KBM-7 (cell line): ENCODE data around the gene RPS19.
A peak's percentile ranks its signal among the peaks of the same experiment; 100 is the strongest.

Source experiments
- DNase-seq: peaks from one replicate; pipeline ENCODE4 v3.0.0-alpha.2; 2015
- in situ Hi-C: fragments of 300-500 bp; cut with MboI; formaldehyde crosslinking; loops from 2 replicates; pipeline ENCODE4 v1.14.3; 2020; ENCODE audit warnings: low sequenced_read_pairs, low pct_unique_long_range_greater_than_20kb, mixed read lengths

RPS19 gene

DNA sequence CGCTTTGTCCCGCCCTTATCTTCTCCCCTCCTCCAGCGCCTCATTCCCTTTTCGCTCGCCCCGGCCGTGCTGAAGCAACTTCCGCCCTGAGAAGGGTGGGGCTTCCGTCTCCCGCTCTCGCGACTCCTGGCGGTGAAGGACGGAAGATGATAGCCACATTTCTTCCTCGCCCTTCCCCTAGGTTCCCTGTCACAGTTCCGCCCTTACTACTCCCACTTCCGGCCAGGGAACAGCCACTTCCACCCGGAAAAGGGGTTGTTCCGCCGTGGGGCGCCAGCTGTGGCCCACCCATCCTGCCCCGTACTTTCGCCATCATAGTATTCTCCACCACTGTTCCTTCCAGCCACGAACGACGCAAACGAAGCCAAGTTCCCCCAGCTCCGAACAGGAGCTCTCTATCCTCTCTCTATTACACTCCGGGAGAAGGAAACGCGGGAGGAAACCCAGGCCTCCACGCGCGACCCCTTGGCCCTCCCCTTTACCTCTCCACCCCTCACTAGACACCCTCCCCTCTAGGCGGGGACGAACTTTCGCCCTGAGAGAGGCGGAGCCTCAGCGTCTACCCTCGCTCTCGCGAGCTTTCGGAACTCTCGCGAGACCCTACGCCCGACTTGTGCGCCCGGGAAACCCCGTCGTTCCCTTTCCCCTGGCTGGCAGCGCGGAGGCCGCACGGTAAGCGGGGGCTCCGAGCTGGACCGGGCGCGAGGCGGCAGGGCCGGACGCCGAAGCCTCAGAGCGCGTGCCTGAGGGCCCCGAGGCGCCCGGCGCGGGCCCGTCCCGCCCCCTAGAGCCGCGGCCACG is at the start of gene RPS19:
TSS of gene RPS19 (plus strand) at position 638 of the 801 bp plus-strand sequence. CDS start 520 bp downstream, outside the sequence.
- in situ Hi-C loops, result no loop called here

DNA sequence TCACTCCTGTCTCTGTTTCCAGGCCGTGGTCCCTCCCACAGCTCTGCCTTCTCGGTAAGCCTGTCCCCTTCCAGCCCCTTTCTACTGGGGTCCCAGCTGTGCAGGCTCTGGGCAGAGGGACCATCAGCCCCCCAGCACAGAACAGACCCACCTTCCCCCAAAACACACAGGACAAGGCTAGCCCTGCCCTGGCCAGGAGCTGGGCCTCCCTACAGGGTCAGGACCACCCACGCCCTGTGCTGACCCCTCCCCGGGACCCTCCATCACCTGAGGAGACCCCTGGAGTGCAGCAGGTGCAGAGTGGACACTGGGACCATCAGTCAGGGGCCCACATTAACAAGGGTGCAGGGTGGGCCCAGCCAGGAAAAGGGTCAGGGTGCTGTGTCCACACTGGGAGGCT is 49.8 kb upstream of the RPS19 start:
- in situ Hi-C loops, result no loop called here
- no peak for DNase-seq

More for the DNA sequence above, at the start of gene RPS19:
- peak; percentile 100 for DNase-seq

DNA sequence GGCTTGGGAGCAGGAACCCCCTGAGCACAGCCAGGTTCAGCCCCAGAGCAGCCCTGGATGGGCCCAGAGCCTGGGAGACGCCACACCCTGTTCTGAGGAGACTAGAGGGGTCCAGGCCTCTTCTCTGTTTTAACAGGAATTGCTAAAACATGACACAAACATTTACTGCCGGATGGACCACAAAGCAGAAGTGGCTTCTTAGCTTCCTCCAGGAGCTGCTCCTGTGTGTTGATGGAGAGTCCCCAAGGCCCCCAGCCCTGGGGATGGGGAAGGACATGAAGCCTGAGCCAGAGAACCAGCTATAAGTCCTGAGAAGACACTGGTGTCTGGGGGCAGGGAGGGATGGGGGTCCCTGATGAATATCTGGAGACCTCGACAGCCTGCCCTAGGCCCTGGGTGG is 49.0 kb upstream of the RPS19 start:
- in situ Hi-C loops, result no loop called here
- DNase-seq, result peak; percentile 83

DNA sequence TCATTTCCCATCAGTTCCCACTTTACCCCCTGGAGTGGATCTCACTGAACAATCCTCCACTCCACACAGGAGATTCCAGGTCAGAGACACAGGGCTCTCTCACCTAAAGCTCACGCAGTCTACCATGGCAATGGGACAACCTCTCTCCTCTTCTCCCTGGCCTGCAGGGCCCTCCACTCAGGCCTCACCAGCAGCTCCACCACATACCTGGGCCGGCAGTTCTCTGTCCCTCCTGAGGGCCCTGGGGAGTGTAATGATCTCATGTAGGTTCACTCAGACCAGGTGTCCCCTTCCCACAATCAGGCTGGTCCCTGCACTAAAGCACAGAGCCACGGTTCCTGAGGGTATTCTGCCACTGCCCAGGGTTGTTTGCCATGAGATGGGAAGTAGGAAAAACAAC is 48.1 kb upstream of the RPS19 start:
- in situ Hi-C loops, result no loop called here
- DNase-seq, result no peak

DNA sequence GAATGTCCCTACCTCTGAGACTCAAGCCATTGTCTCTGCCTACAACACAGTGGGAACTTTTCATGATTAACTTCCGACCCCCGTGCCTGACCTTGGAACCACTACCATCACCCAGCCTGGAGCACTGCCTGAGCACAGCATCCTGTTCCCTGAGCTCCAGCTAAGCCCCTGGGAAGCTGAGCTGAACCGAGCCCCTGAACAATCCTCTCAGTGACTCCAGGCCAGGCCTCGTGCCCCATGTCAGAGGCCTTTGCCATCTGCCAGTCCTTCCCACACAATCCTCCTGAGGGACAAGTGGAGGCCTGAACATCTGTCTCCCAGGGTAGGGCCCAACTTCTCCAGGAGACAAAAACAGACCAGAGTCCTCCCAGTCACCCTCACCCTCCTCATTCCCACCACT is 46.1 kb upstream of the RPS19 start:
- no peak for DNase-seq
- in situ Hi-C loops, result no loop called here

DNA sequence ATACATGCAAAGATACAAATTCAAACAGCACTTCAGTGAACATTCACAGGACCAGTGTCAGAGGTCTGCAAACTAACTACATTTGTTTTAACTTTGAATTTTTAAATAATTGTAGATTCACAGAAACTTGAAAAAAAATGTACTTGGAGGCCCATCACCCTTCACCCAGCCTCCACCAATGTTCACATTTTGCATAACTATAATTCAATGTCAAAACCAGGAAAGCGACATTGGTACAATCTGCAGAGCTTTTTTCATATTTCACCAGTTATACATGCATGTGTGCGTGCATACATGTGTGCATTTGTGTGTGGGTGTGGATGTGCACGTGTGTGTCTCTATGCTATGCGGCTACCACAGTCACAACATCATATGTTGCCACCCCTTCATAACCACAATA is 44.8 kb upstream of the RPS19 start:
- in situ Hi-C loops, result no loop called here
- DNase-seq, result no peak

DNA sequence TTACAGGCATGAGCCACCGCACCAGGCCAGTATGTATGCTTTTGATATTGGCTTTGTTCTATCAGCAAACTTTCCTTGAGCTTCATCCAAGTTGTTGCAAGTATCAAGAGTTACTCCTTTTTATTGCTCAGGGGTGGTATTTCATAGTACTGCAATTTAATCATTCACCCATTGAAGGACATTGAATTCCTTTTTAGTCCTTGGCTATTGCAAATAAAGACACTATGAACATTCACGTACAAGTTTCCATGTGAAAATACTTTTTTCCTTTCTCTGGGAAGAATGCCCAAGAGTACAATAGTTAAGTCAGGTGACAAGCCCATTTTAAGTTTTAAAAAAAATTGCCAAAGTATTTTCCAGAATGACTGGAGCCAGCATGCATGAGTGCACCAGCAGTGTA is 43.3 kb upstream of the RPS19 start:
- DNase-seq, result no peak
- in situ Hi-C loops, result no loop called here

DNA sequence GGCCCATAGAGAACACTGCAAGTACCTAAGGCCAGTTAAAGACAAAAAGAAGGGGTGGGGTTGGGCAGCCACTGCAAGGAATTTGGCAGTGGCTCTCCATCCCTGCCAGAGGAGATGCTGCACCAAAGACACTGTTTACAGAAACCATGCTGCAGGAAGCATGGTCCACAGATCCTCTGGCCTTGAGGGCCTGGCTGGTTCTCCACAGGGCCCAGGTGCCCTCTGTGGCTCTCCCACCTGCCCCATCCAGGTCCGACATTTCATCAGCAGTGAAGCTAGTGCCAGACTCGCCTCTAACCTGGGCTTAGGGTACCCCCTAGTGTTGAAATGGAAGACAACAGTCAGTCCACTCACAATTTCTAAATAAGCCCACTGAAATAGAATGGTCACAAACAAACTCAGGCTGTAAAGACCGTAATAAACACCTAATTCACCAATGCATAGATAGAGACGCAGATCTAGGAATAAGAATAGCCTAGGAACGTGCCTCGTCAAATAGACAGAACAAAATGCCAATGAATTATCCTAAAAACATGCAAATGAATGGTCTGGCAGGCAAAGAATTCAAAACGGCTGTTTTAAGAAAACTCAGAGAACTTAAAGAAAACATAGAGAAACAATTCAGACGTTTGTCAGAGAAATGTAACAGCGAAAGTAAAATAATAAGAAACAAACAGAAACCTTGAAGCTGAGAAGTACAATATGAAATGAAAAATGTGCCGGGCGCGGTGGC is 38.9 kb upstream of the RPS19 start:
- in situ Hi-C loops, result no loop called here
- DNase-seq, result peak; percentile 79

DNA sequence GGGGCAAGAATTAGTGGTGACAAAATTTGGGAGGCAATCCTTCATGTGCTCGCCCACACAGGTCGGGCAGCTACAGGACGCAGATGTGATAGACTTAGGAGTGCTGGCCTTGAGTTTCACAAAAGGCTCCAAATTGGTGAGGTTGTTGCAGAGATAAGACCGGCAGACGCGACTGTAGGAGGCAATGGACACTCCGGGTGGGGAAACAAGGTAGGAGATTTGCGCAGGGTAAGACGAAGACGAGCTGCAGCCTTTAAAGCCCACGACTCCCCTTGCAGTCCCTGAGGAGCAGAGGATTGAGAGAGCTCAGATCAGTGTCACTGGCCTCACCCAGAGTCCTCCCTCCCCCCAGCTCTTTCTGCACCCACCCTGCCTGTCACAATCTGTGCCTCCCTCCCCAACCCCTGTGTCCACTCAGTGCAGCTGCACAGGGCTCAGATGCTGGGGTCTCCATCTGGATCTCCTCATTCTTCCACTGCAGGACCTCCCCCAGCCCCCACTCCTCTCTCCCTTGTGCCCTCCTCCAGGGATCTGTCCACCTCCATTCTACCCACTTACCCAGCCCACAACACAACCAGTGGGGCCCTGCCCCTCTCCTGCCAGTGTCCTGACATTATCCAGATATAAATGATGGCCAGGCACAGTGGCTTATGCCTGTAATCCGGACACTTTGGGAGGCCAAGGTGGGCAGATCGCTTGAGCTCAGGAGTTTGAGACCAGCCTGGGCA is 21.9 kb upstream of the RPS19 start:
- no peak for DNase-seq
- in situ Hi-C loops, result no loop called here

DNA sequence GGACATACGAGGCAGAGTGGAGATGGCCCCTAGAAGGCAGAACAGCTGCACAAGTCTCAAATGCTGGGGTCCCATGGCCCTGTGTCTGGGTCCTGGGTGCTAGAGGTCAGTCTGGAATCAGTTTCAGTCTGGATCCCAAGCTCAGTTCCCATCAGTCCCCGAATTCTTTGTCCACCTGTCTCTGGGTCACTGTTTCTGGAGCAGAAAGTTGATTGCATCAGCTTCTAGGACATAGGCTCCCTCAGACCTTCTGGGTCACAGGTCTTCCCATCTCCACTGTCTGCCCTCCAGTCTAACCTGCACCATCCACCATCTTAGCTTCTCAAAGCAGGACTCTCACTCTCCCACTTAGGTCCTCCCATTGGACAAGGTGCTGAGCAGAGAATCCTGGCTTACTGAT is 20.8 kb upstream of the RPS19 start:
- in situ Hi-C loops, result no loop called here
- DNase-seq, result no peak

DNA sequence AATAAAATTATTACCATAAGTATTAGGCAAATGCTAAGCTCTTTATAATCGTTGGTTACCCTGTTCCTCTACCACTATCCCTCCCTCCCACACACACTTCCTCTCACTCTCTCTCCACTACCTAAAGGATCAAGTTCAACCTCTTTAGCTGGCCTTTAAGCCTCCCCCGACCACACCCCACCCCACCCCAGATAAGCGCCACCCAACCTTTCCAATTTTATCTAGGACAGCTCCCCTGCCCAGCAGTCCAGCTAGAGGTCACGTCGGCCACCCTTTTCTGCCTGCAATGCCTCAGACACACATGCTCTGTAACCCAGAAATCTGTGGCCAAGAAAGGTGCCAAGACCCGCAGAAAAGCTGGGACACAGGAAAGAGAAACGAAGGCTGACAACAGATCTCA is 16.7 kb upstream of the RPS19 start:
- in situ Hi-C loops, result no loop called here
- DNase-seq, result no peak

DNA sequence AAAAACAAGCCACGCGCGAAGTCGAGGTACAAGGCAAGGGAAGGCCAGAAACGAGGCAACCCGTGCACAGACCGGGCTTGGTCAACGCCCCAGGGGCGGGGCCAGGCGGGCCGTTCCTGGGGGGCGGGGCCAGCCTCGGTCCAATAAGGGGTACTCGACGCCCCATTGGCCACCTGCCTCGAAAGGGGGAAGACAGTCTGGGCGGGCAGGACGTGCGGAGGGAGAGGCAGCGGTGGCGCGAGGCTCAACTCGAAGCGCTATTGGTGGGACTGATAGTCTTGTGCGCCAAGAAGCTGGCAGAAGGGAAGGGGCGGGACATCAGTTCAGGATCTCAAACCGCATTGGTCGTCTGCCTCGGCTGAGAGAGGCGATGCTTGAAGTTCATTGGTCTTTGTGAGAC is 15.5 kb upstream of the RPS19 start, which contains the start of gene LYPD4:
TSS of gene LYPD4 (minus strand) at position 83 of the 400 bp plus-strand sequence. CDS start 5,398 bp downstream, outside the sequence.
- no peak for DNase-seq
- in situ Hi-C loops, result no loop called here

DNA sequence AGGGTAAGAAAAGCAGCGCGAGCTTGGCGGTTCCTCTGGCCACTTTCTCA is 15.2 kb upstream of the RPS19 start, which contains the start of gene DMRTC2:
TSS of gene DMRTC2 (plus strand) at position 42 of the 50 bp plus-strand sequence. CDS start 2,387 bp downstream, outside the sequence.
- in situ Hi-C loops, result no loop called here
- DNase-seq, result no peak

DNA sequence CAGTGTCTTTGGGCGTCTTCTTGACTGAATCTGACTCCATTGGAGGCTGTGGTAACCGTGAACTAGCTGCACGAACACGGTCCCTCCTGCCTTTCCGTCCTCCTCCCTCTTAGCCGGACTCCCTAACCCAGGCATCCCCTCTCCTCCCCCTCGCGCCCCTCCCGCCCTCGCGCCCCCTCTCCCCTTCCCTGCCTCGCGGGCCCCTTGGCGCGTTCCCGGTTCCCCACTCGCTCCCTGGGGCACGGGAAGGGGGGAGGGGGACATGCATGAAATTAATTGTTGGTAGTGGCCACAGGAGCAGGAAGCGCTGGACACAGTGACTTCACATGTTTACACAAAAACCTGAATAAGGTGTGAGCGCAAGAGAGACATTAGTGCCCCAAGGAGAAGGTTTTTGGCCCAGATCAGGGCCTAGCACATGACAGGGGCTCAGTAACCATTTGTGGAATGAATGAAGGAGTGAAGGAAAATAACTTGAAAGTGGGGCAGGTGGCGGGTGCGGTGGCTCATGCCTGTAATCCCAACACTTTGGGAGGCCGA is 14.9 kb upstream of the RPS19 start:
- in situ Hi-C loops, result no loop called here
- no peak for DNase-seq

DNA sequence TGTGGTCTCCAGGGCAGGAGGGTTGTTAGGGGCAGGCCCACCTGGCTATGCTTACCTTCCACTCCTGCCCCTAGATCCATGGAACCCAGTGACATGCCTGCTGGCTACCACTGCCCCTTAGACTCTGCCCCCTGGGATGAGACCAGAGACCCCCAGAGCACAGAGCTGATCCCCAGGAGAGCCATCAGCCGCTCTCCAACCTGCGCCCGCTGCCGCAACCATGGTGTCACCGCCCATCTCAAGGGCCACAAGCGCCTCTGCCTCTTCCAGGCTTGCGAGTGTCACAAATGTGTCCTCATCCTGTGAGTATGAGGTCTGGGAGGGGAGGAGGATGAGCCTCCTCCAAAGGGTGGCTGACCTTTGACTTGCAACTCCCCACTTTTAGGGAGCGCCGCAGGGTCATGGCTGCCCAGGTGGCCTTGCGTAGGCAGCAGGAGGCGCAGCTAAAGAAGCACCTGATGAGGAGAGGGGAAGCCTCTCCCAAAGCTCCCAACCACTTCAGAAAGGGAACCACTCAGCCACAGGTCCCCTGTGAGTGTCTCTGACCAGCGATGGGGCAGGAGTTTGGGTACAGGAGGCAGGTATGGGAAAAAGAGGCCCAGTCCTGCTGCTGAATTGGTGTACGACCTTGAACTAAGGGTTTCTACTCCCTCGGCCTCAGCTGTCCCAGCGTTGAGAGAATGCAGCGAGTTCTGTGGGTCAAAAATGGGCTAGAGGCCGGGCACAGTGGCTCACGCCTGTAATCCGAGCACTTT is 12.5 kb upstream of the RPS19 start:
- in situ Hi-C loops, result no loop called here
- DNase-seq, result no peak

DNA sequence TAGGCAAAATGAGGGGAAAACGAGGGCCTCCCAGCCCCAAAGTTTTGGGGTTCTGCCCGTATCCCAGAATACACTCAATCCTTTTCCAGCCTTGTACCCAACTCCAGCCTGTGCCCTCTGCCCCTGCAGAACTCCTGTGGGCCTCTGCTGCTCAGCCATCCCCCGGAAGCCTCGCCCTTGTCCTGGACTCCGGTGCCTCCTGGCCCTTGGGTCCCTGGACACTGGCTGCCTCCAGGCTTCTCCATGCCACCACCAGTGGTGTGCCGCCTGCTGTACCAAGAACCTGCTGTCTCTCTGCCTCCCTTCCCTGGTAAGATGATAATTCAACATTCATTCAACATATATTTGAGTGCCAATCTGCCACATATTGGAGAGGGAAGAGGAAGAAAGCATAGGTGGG is 11.4 kb upstream of the RPS19 start:
- in situ Hi-C loops, result no loop called here
- DNase-seq, result no peak

DNA sequence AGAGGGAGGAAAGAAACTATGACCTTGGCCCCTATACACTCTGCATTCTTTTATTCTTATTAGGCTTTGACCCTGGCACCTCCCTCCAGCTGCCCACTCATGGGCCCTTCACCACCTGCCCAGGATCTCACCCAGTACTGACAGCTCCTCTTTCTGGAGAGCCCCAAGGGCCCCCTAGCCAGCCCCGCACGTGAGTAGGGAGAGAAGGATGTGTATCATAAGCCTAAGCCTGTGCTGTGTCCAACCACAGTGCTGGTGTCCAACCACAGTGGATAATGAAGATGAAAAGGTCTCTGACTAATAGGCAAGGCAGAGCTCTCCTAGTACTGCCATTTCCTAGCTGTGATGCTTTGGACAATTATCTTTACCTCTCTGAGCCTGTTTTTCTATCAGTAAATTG is 11.0 kb upstream of the RPS19 start:
- DNase-seq, result no peak
- in situ Hi-C loops, result no loop called here

DNA sequence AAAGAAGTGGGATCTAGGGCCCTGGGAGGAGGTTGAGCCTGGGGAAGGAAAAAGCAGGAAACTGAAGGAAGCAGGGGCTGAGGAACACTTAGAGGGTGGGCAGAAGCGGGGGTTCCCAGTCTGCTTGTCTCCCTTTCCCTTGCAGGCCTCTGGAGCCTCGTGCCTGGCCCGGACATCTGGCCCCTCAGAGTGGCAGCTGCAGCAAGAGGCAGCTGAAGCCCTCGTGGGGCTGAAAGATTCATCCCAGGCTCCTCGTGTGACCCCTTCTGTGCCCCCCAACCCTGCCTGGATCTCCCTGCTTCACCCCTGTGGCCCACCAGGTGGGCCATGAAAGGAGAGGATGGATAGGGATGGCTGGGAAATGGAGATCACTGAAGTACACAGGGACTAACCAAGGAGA is 9.7 kb upstream of the RPS19 start:
- no peak for DNase-seq
- in situ Hi-C loops, result no loop called here

DNA sequence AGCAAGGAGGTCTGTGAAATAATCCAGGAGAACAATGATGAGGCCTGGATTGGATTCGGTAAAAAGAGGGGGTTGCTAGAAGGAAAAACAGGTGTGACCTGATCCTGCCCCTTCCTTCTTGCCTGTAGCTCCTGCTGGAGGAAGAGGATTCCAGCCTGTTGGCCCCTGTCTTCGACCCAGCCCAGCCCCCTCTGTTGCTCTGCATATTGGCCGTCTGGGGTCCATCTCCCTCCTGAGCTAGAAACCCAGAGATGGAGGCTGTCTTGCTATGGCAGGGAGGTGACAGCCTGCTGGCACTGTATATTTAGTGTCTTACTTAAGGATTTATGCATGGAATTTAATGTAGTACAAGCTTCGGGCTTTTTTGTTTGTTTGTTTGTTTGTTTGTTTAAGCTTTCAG is 8.6 kb upstream of the RPS19 start:
- no peak for DNase-seq
- in situ Hi-C loops, result no loop called here

DNA sequence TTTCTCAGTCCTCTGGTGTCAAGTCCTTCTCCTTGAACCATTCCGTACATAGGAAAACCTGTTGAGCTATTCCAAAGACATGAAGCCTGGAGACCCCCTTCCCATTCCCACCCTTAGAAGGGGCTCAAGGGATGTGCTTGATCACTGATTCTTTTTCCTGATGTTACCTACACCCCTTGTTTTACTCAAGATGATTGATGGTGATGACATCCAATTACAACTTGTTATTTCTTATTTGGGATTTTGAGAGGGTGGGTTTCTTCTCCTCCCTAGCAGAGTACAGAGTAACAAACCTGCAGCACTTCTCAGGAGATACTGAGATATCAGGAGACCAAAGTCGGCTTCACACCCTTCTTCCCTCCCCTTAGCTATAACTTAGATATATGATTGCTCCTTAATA is 6.7 kb upstream of the RPS19 start:
- DNase-seq, result no peak
- in situ Hi-C loops, result no loop called here
